Measurements from ENCODE around the gene VWA5B2.

GRCh38 chr3:184283681-184284080 lies 54.3 kb downstream of the VWA5B2 start:
- TF ChIP-seq CTCF (IDR thresholded peaks at IDR 0.05; ENCODE audit: poor library complexity, severe bottlenecking): no peak
- TF ChIP-seq SMC3 (conservative IDR thresholded peaks at IDR 0.05; ENCODE audit: poor library complexity): no peak
- no peak for TF ChIP-seq RAD21 (conservative IDR thresholded peaks at IDR 0.05)
- TF ChIP-seq TAF1 (IDR thresholded peaks at IDR 0.05; ENCODE audit: low read depth): no peak

Measured in neural cell (in vitro differentiated cells).